Left kidney (tissue), 2 donors: ENCODE measurements around the gene TLN1. TPM values are rescaled to one million over a fixed set of nuclear protein-coding genes. Genes with fewer than 3 reads are reported as not detected.

Experiments used
- DNase-seq: peaks from one replicate; pipeline ENCODE4 v3.0.0-alpha.2; 2013
- polyA plus RNA-seq: library from polyadenylated mRNA; unstranded; fragments of 120-200 nt; gene quantifications from one replicate; pipeline ENCODE4 v1.2.1, GENCODE V29; 2013; ENCODE audit not compliant: insufficient read length

Gene TLN1
- polyA plus RNA-seq, 1 donor, result 156 TPM

- DNase-seq, result no peak
Measured at GRCh38 chr9:35729101-35729500, 2.9 kb downstream of the TLN1 start.

GRCh38 chr9:35728041-35728971 lies 3.7 kb downstream of the TLN1 start:
- peak; percentile 75 for DNase-seq

- no peak for DNase-seq
Measured at GRCh38 chr9:35727676-35728040, 4.3 kb downstream of the TLN1 start.

- no peak for DNase-seq
Measured at GRCh38 chr9:35726931-35727330, 5.1 kb downstream of the TLN1 start.

GRCh38 chr9:35725362-35725761 lies 6.6 kb downstream of the TLN1 start:
- no peak for DNase-seq

GRCh38 chr9:35723908-35724307 lies 8.1 kb downstream of the TLN1 start:
- no peak for DNase-seq

GRCh38 chr9:35723426-35723825 lies 8.6 kb downstream of the TLN1 start:
- DNase-seq, result no peak

GRCh38 chr9:35719546-35719945 lies 12.4 kb downstream of the TLN1 start:
- no peak for DNase-seq

- no peak for DNase-seq
Measured at GRCh38 chr9:35718721-35719511, 13.1 kb downstream of the TLN1 start.

- no peak for DNase-seq
Measured at GRCh38 chr9:35717132-35717870, 14.7 kb downstream of the TLN1 start.

GRCh38 chr9:35716230-35716629 lies 15.8 kb downstream of the TLN1 start:
- DNase-seq, result no peak

GRCh38 chr9:35714579-35715252 lies 17.3 kb downstream of the TLN1 start:
- DNase-seq, result no peak

GRCh38 chr9:35714123-35714522 lies 17.9 kb downstream of the TLN1 start:
- DNase-seq, result no peak

GRCh38 chr9:35713578-35713977 lies 18.4 kb downstream of the TLN1 start:
- DNase-seq, result no peak

GRCh38 chr9:35712762-35713400 lies 19.1 kb downstream of the TLN1 start:
- no peak for DNase-seq

GRCh38 chr9:35711501-35712428 lies 20.2 kb downstream of the TLN1 start:
- peak; percentile 30 for DNase-seq

GRCh38 chr9:35710818-35711500 lies 21.0 kb downstream of the TLN1 start:
- no peak for DNase-seq

GRCh38 chr9:35708146-35708545 lies 23.8 kb downstream of the TLN1 start:
- DNase-seq, result no peak

- no peak for DNase-seq
Measured at GRCh38 chr9:35706951-35707350, 25.0 kb downstream of the TLN1 start.
